NB4 (cell line): Measurements from ENCODE around the gene SLC7A5.
"Not testable (repeated sequence)": the region's sequence is repeated elsewhere in the genome, so short reads cannot be mapped to it uniquely, and the experiment has no call there.

Experiments
- DNase-seq: peaks from one replicate; pipeline ENCODE4 v3.0.0; 2010; ENCODE audit warnings: low read depth
- H3K4me3 ChIP-seq: one replicate; pipeline ENCODE4 v1.5.1; 2011; ENCODE audit warnings: mild to moderate bottlenecking, low read depth, low read length, moderate library complexity
- CTCF ChIP-seq: IDR thresholded peaks from one replicate; pipeline ENCODE4 v1.5.1; 2012; ENCODE audit warnings: low read depth, low read length
- MAX ChIP-seq: IDR thresholded peaks from 2 replicates; pipeline ENCODE4 v1.6.1; 2011; ENCODE audit warnings: low read depth, low read length
- MYC ChIP-seq: IDR thresholded peaks from 2 replicates; pipeline ENCODE4 v1.6.1; 2011; ENCODE audit warnings: low read depth, low read length
- POLR2A ChIP-seq: IDR thresholded peaks from 2 replicates; pipeline ENCODE4 v1.6.1; 2011; ENCODE audit warnings: mild to moderate bottlenecking; ENCODE audit not compliant: insufficient read length; ENCODE audit errors: extremely low read depth

Gene SLC7A5

GRCh38 chr16:87891764-87892163 is 22.5 kb upstream of the SLC7A5 start:
- DNase-seq, result no peak
- TF ChIP-seq MYC (no peak), POLR2A (no peak), MAX (no peak), CTCF (no peak)

GRCh38 chr16:87889762-87890161 is 20.5 kb upstream of the SLC7A5 start:
- peak; percentile 8; the same call in 1 of the 2 replicates for TF ChIP-seq MAX
- TF ChIP-seq CTCF, result peak; percentile 30
- not testable (repeated sequence) for H3K4me3 ChIP-seq
- peak; percentile 66 for DNase-seq

More at GRCh38 chr16:87891764-87892163, 22.5 kb upstream of the SLC7A5 start:
- H3K4me3 ChIP-seq, result no peak overlapping the region

GRCh38 chr16:87888346-87888745 is 19.0 kb upstream of the SLC7A5 start:
- not testable (repeated sequence) for DNase-seq, H3K4me3 ChIP-seq

- not testable (repeated sequence) for DNase-seq
These were observed 18.6 kb upstream of the SLC7A5 start for GRCh38 chr16:87887931-87888330.

GRCh38 chr16:87885371-87885967 is 16.2 kb upstream of the SLC7A5 start:
- DNase-seq, H3K4me3 ChIP-seq: not testable (repeated sequence)

More at GRCh38 chr16:87887931-87888330, 18.6 kb upstream of the SLC7A5 start:
- H3K4me3 ChIP-seq, result not testable (repeated sequence)

- TF ChIP-seq MYC (no peak), CTCF (no peak), MAX (no peak), POLR2A (no peak)
- no peak for DNase-seq
- no peak overlapping the region for H3K4me3 ChIP-seq
These were observed 13.2 kb upstream of the SLC7A5 start for GRCh38 chr16:87882436-87883019.

- no peak overlapping the region for H3K4me3 ChIP-seq
- no peak for DNase-seq
- TF ChIP-seq MYC (no peak), POLR2A (no peak), MAX (no peak), CTCF (no peak)
These were observed 12.3 kb upstream of the SLC7A5 start for GRCh38 chr16:87881324-87882200.
